ENCODE measurements around the gene CEP152. TPM values are rescaled to one million over a fixed set of nuclear protein-coding genes. Genes with fewer than 3 reads are reported as not detected.

Gene CEP152
- total RNA-seq, 2 donors from 2014 or later = 12.3 to 19.1 TPM

GRCh38 chr15:48696627-48697312 is 114.1 kb downstream of the CEP152 start:
- no peak overlapping the region for H3K27ac Mint-ChIP-seq
- Histone ChIP-seq H3K27me3 (ENCODE audit: control insufficient read depth, insufficient read depth, low read length, poor library complexity, severe bottlenecking) (peaks cover 30% of the 10 kb centered on the region), H3K4me1 (ENCODE audit: control insufficient read depth, insufficient read depth, low read length) (no peaks in the 10 kb centered on the region), H3K27ac (ENCODE audit: low read depth, low read length) (no peak overlapping the region), H3K9me3 (ENCODE audit: control insufficient read depth, low read length) (no peaks in the 10 kb centered on the region), H3K36me3 (ENCODE audit: control insufficient read depth, insufficient read depth, low read length) (no peaks in the 10 kb centered on the region), H3K9ac (ENCODE audit: extremely low read depth, low read length, poor library complexity, severe bottlenecking) (no peak overlapping the region), H3K4me3 (ENCODE audit: low read length) (no peak overlapping the region)
- H3K4me3 Mint-ChIP-seq = no peak overlapping the region
- TF ChIP-seq CTCF (conservative IDR thresholded peaks at IDR 0.05) = no peak
- WGBS, 2 experiments (ENCODE audit: insufficient coverage in 1 of 2, insufficient read length in 1 of 2) = 46% methylated on average over 2 of the region's 3 CpGs; no CpG with 5 or more reads in 1 of the 2 experiments
- no peaks in the 10 kb centered on the region for H3K36me3 Mint-ChIP-seq (ENCODE audit: low read depth)
- H3K4me1 Mint-ChIP-seq = peaks cover 4% of the 10 kb centered on the region
- peaks cover 44% of the 10 kb centered on the region for H3K27me3 Mint-ChIP-seq (ENCODE audit: insufficient read depth)
- no peaks in the 10 kb centered on the region for H3K9me3 Mint-ChIP-seq
- DNase-seq = no peak

GRCh38 chr15:48695827-48696573 is 114.9 kb downstream of the CEP152 start:
- no peak overlapping the region for H3K9ac ChIP-seq (ENCODE audit: extremely low read depth, low read length, poor library complexity, severe bottlenecking)
- peaks cover 30% of the 10 kb centered on the region for H3K27me3 ChIP-seq (ENCODE audit: control insufficient read depth, insufficient read depth, low read length, poor library complexity, severe bottlenecking)
- H3K27ac ChIP-seq (ENCODE audit: low read depth, low read length) = no peak overlapping the region
- 67 to 78% methylated on average over 3 to 5 of the region's 6 CpGs for WGBS, 2 experiments (ENCODE audit: insufficient coverage in 1 of 2, insufficient read length in 1 of 2)
- Mint-ChIP-seq H3K9me3 (no peaks in the 10 kb centered on the region), H3K36me3 (ENCODE audit: low read depth) (no peaks in the 10 kb centered on the region), H3K27me3 (ENCODE audit: insufficient read depth) (peaks cover 44% of the 10 kb centered on the region), H3K4me1 (peaks cover 4% of the 10 kb centered on the region), H3K4me3 (no peak overlapping the region), H3K27ac (no peak overlapping the region)
- TF ChIP-seq CTCF (conservative IDR thresholded peaks at IDR 0.05) = no peak
- H3K36me3 ChIP-seq (ENCODE audit: control insufficient read depth, insufficient read depth, low read length) = no peaks in the 10 kb centered on the region
- no peak for DNase-seq
- no peaks in the 10 kb centered on the region for H3K9me3 ChIP-seq (ENCODE audit: control insufficient read depth, low read length)
- no peak overlapping the region for H3K4me3 ChIP-seq (ENCODE audit: low read length)
- H3K4me1 ChIP-seq (ENCODE audit: control insufficient read depth, insufficient read depth, low read length) = no peaks in the 10 kb centered on the region

- Histone ChIP-seq H3K4me1 (ENCODE audit: control insufficient read depth, insufficient read depth, low read length) (no peaks in the 10 kb centered on the region), H3K36me3 (ENCODE audit: control insufficient read depth, insufficient read depth, low read length) (no peaks in the 10 kb centered on the region), H3K9me3 (ENCODE audit: control insufficient read depth, low read length) (no peaks in the 10 kb centered on the region), H3K4me3 (ENCODE audit: low read length) (no peak overlapping the region), H3K27ac (ENCODE audit: low read depth, low read length) (no peak overlapping the region), H3K27me3 (ENCODE audit: control insufficient read depth, insufficient read depth, low read length, poor library complexity, severe bottlenecking) (peaks cover 30% of the 10 kb centered on the region), H3K9ac (ENCODE audit: extremely low read depth, low read length, poor library complexity, severe bottlenecking) (no peak overlapping the region)
- TF ChIP-seq CTCF (conservative IDR thresholded peaks at IDR 0.05) = no peak
- H3K36me3 Mint-ChIP-seq (ENCODE audit: low read depth) = no peaks in the 10 kb centered on the region
- no peak overlapping the region for H3K4me3 Mint-ChIP-seq
- H3K9me3 Mint-ChIP-seq = no peaks in the 10 kb centered on the region
- peaks cover 4% of the 10 kb centered on the region for H3K4me1 Mint-ChIP-seq
- DNase-seq = no peak
- peaks cover 46% of the 10 kb centered on the region for H3K27me3 Mint-ChIP-seq (ENCODE audit: insufficient read depth)
- H3K27ac Mint-ChIP-seq = no peak overlapping the region
Measured at GRCh38 chr15:48695088-48695826, 115.6 kb downstream of the CEP152 start.

Measured in endodermal cell (in vitro differentiated cells).